ENCODE data around the gene TCF23. TPM values are rescaled to one million over a fixed set of nuclear protein-coding genes. Genes with fewer than 3 reads are reported as not detected.
"Not testable (repeated sequence)": the region's sequence is repeated elsewhere in the genome, so short reads cannot be mapped to it uniquely, and the experiment has no call there.

The TCF23 gene
- total RNA-seq: 0.16 TPM
- long read RNA-seq, partial matches to known transcripts: 0 of 1 reads
- long read RNA-seq, other reads (novel, unspliced or antisense): 1 of 1 reads

DNA sequence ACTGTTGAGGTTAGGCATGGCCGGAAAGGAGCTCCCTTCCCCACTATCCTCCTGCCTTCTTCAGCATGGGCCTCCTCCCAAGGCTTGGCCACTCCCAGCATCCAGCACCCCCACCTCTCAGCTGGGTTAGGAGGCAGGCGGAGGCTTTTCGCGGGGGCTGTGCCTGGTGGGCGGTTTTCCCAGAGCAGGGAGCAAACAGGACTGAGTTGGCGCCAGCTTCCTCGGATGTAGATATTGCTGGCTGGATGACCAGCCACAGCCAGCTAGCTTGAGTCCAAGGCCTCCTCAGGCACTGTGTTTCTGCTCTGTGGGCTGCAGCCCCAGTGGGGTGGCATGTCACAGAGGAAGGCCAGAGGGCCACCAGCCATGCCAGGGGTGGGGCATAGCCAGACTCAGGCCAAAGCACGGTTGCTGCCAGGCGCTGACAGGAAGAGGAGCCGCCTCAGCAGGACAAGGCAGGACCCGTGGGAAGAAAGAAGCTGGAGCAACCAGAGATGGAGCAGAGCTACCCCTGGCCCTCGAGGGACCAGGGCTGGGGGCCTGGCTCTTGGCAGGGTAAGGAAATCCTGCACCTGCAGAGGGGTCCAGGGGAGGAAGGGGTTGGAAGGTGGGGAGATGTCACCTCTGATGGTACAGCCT is at the start of gene TCF23:
TSS of gene TCF23 (plus strand) at position 204 of the 639 bp plus-strand sequence. CDS start at position 334, 130 bp downstream.
- ATAC-seq (no peak), DNase-seq (ENCODE audit: missing footprints) (peak; percentile 73)
- intact Hi-C loops (cut with DNase I): no loop called here

DNA sequence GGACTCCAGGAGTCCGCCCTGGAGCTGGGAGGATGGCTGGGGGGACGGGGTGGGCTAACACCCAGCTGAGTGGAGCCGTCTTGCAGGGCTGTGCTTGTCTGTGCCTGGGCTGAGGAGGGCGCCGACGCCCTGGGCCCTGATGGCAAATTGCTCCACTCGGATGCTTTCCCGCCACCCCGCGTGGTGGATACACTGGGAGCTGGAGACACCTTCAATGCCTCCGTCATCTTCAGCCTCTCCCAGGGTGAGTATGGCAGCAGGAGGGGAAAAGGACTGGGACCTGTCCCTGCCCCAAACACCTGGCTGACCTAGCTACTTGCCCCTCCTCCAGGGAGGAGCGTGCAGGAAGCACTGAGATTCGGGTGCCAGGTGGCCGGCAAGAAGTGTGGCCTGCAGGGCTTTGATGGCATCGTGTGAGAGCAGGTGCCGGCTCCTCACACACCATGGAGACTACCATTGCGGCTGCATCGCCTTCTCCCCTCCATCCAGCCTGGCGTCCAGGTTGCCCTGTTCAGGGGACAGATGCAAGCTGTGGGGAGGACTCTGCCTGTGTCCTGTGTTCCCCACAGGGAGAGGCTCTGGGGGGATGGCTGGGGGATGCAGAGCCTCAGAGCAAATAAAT is 49.4 kb upstream of the TCF23 start:
- intact Hi-C loops (cut with DNase I): loop anchor here (5.0 kb wide), 2 partner anchors 183 to 203 kb away; partner anchors contain the start of gene TRIM54

GRCh38 chr2:27100036-27100435 is 48.8 kb upstream of the TCF23 start:
- intact Hi-C loops (cut with DNase I): no loop called here
- ATAC-seq: no peak
- no peak for DNase-seq (ENCODE audit: missing footprints)

More for the DNA sequence above, 49.4 kb upstream of the TCF23 start:
- peak; percentile 71 for DNase-seq (ENCODE audit: missing footprints)
- ATAC-seq: no peak

DNA sequence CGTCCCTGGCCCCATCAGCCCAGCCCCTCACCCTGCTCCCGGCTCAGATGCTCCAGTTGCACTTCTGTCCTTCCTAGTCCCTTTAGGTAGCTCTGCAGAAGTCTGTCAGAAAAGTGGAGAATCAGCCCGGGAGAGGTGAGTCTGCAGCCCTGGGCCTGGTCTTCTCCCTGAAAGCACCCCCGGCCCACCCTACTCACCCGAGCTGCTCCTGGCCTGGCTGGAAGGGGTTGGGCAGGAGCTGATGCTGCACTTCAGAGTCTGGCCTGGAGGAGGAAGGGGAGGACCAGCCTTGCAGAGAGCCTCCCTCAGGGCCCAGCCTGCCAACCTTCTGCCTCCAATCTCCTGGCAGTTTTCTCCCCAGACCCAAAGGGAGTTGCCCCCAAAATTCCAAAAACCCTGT is 46.5 kb upstream of the TCF23 start:
- peak; percentile 59 for DNase-seq (ENCODE audit: missing footprints)
- intact Hi-C loops (cut with DNase I): no loop called here

DNA sequence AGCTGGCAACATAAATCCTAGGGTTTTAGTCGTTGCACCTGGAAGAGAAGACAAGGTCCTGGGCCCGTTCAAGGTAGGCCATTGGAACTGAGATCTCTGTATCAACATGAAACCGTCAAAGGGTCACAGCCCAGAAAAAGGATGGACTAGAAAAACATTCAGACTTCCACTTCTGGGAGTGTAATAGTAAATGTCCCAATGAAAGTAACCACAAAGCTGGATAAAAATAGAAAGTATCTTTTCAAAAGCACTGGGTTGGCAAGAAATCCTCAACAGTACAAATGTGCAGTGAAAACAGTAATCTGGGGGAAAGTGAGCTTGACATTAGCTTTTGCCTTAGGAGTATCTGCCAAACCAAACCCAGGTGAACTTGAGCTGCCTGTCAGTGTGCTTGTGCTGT is 42.8 kb upstream of the TCF23 start:
- ATAC-seq (no peak), DNase-seq (ENCODE audit: missing footprints) (no peak)
- intact Hi-C loops (cut with DNase I): no loop called here

More for the DNA sequence above, 46.5 kb upstream of the TCF23 start:
- no peak for ATAC-seq

- DNase-seq (ENCODE audit: missing footprints): no peak
- intact Hi-C loops (cut with DNase I): no loop called here
- no peak for ATAC-seq
These were observed 40.6 kb upstream of the TCF23 start for GRCh38 chr2:27108221-27108620.

DNA sequence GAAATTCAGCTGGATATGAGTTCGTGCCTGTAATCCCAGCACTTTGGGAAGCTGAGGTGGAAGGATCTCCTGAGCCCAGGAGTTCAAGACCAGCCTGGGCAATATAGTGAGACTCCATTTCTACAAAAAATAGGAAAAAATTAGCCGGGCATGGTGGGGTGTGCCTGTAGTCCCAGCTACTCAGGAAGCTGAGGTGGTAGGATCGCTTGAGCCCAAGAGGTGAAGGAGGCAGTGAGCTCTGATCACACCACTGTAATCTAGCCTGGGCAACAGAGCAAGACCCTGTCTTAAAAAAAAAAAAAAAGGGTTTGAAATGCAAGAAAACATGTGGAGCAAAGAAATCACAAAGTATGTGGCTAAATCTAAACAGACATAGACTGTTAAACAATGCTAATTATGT is 39.7 kb upstream of the TCF23 start:
- ATAC-seq: no peak
- intact Hi-C loops (cut with DNase I): no loop called here
- DNase-seq (ENCODE audit: missing footprints): no peak

DNA sequence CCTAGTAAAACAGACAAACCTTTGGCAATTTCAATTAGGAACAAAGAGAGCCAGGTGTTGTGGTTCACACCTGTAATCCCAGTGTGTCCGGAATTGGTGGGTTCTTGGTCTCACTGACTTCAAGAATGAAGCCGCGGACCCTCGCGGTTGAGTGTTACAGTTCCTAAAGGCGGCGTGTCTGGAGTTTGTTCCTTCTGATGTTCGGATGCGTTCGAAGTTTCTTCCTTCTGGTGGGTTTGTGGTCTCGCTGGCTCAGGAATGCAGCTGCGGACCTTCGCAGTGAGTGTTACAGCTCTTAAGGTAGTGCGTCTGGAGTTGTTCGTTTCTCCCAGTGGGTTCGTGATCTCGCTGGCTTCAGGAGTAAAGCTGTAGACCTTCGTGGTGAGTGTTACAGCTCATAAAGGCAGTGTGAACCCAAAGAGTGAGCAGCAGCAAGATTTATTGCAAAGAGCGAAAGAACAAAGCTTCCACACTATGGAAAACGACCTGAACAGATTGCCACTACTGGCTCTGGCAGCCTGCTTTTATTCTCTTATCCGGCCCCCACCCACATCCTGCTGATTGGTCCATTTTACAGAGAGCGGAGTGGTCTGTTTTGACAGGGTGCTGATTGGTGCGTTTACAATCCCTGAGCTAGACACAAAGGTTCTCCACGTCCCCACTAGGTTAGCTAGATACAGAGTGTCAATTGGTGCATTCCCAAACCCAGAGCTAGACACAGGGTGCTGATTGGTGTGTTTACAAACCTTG is 38.0 kb upstream of the TCF23 start:
- intact Hi-C loops (cut with DNase I); ATAC-seq: not testable (repeated sequence)
- peak; percentile 37 for DNase-seq (ENCODE audit: missing footprints)

DNA sequence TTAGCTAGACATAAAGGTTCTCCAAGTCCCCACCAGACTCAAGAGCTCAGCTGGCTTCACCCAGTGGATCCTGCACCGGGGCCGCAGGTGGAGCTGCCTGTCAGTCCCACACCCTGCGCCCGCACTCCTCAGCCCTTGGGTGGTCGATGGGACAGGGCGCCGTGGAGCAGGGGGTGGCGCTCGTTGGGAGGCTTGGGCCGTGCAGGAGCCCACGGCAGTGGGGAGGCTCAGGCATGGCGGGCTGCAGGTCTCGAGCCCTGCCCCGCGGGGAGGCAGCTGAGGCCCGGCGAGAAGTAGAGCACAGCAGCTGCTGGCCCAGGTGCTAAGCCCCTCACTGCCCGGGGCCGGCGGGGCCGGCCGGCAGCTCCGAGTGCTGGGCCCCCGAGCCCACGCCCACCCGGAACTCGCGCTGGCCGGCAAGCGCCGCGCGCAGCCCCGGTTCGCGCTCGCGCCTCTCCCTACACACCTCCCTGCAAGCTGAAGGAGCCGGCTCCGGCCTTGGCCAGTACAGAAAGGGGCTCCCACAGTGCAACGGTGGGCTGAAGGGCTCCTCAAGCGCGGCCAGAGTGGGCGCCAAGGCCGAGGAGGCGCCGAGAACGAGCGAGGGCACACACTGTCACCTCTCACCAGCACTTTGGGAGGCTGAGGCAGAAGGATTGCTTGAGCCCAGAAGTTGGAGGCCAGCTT is 37.3 kb upstream of the TCF23 start:
- intact Hi-C loops (cut with DNase I); ATAC-seq; DNase-seq (ENCODE audit: missing footprints): not testable (repeated sequence)

- ATAC-seq: no peak
- intact Hi-C loops (cut with DNase I): no loop called here
- DNase-seq (ENCODE audit: missing footprints): no peak
These were observed 33.3 kb upstream of the TCF23 start for GRCh38 chr2:27115519-27115918.

- ATAC-seq (no peak), DNase-seq (ENCODE audit: missing footprints) (no peak)
- intact Hi-C loops (cut with DNase I): no loop called here
These were observed 30.7 kb upstream of the TCF23 start for GRCh38 chr2:27117995-27118524.

DNA sequence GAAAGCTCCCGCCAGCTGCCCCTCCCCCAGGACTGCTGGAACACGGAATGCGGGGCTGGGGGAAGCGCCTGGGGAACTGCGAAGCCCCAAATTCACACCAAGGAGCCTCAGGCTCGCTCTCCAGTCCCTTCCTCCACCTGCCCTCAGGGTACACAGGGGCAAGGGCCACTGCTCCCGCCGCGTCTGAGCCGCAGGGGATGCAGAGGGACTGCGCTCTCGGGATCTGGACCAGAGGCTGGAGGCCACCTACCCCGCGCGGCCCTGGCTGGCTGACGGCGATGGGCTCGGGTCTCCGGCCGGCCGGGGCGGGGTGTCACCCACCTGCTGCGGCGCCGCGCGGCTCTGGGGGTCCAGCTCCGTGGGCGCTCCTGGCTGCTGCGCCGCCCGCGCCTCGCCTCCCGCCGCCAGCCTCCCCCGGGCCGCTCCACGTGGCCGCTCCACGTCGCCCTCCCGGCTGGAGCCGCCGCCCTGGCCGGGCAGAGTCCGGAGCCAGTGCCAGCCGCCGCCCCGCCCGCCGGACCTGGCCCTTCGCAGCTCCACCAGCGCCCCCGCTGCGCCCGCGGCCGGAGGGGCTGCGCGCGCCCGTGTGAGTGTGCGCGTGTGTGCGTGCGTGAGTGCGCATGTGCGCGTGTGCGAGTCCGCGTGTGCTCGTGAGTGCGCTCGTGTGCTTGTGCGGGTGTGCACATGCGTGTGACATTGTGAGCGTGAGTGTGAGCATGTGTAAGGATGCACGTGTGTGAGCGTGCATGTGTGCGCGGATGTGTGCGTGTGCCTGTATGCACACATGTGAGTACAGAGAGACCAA is 30.1 kb upstream of the TCF23 start, which contains the start of gene CGREF1:
TSS of gene CGREF1 (minus strand) at position 604 of the 805 bp plus-strand sequence. CDS start 14,762 bp downstream, outside the sequence.
- ATAC-seq (no peak), DNase-seq (ENCODE audit: missing footprints) (no peak)
- intact Hi-C loops (cut with DNase I): no loop called here

DNA sequence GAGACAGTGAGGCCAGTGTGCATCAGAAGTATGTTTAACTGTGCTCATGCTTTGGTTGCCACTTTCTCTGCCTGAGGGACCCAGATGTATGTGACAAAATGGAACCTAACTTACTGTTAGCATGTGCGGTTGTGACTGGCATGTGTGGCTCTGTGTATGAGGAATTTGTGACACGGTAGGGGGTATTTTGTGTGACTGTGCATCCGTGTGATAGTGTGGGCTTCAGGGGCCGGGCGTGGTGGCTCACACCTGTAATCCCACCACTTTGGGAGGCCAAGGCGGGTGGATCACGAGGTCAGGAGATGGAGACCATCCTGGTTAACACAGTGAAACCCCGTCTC is 29.5 kb upstream of the TCF23 start:
- DNase-seq (ENCODE audit: missing footprints); intact Hi-C loops (cut with DNase I); ATAC-seq: not testable (repeated sequence)

DNA sequence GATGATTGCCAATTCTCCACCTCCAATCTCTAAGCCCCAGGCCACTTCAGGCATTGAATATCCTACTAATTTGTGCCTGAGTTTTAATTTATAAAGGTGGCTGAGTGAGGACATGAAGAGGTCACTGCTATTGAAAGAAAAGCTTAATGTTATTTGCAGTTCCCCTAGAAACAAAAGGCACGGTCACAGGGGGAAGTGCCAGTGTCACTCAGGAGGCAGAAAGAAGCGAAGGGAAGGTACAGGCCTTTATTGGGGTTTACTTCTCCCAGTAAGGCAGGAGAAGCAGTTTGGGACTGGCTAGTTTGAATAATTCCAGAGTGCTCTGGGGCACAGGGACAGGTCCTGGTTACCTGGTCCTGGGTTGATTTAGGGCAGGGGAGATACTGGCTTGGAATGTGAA is 26.9 kb upstream of the TCF23 start:
- intact Hi-C loops (cut with DNase I): no loop called here
- DNase-seq (ENCODE audit: missing footprints): no peak
- no peak for ATAC-seq

- intact Hi-C loops (cut with DNase I): no loop called here
- DNase-seq (ENCODE audit: missing footprints) (no peak), ATAC-seq (no peak)
These were observed 26.0 kb upstream of the TCF23 start for GRCh38 chr2:27122791-27123190.

- DNase-seq (ENCODE audit: missing footprints): peak; percentile 90
- ATAC-seq: peak; percentile 88
- intact Hi-C loops (cut with DNase I): no loop called here
These were observed 25.3 kb upstream of the TCF23 start, which contains the start of gene ABHD1 for GRCh38 chr2:27123302-27124150. Gene ABHD1 (plus strand): TSS chr2:27123815. CDS start chr2:27123949, 134 bp downstream.

DNA sequence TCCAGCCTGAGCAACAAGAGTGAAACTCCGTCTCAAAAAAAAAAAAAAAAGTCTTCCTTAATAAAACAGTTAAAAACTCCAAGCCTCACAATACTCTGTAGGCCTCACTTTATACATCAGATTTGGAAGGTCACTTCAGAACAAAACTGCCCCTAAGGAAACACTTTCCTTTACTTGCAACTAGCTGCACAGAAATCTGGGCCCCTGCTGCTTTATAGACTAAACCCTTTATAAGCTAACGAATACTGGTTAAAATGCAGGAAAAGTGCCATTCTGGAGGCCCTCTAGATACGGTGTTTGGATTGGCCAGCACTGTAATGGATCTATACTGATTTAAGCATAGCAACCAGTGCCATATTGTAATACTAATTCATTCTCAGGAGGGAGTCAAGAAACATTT is 23.7 kb upstream of the TCF23 start:
- no peak for DNase-seq (ENCODE audit: missing footprints)
- intact Hi-C loops (cut with DNase I): no loop called here
- no peak for ATAC-seq

Measured in Right ventricle myocardium inferior (tissue), 1 donor.